Type B pancreatic cell (in vitro differentiated cells): ENCODE data around the gene KNDC1. TPM values are rescaled to one million over a fixed set of nuclear protein-coding genes. Genes with fewer than 3 reads are reported as not detected.
"Not testable (repeated sequence)": the region's sequence is repeated elsewhere in the genome, so short reads cannot be mapped to it uniquely, and the experiment has no call there.

Source experiments
- DNase-seq: peaks from one replicate; pipeline ENCODE4 v3.0.0; 2021; ENCODE audit warnings: mixed read lengths; ENCODE audit not compliant: unreplicated experiment; ENCODE audit errors: extremely low spot score
- H3K27ac Mint-ChIP-seq: 2 replicates; pipeline ENCODE4 v1.8.0; 2021; ENCODE audit warnings: mild to moderate bottlenecking, mixed read lengths
- H3K27me3 Mint-ChIP-seq: 2 replicates; pipeline ENCODE4 v1.8.0; 2021; ENCODE audit warnings: mixed read lengths
- H3K36me3 Mint-ChIP-seq: 2 replicates; pipeline ENCODE4 v1.8.0; 2021; ENCODE audit warnings: mixed read lengths
- H3K4me1 Mint-ChIP-seq: one replicate; pipeline ENCODE4 v1.8.0; 2021; ENCODE audit warnings: mixed read lengths; ENCODE audit not compliant: unreplicated experiment
- H3K4me3 Mint-ChIP-seq: 2 replicates; pipeline ENCODE4 v1.8.0; 2021; ENCODE audit warnings: mild to moderate bottlenecking, mixed read lengths
- H3K9me3 Mint-ChIP-seq: 2 replicates; pipeline ENCODE4 v1.8.0; 2021; ENCODE audit warnings: mixed read lengths
- CTCF ChIP-seq: fragments of 200-600 bp; sonication (generic); conservative IDR thresholded peaks from 2 replicates; pipeline ENCODE4 v1.5.0; 2021; ENCODE audit warnings: antibody characterized with exemption, mild to moderate bottlenecking
- total RNA-seq: library from RNA; stranded (reverse); gene quantifications from 2 replicates; pipeline ENCODE4 v1.2.1, GENCODE V29; 2021; ENCODE audit warnings: low replicate concordance

KNDC1 gene
- total RNA-seq, 1 donor from 2014 or later, result 6.4 TPM

DNA sequence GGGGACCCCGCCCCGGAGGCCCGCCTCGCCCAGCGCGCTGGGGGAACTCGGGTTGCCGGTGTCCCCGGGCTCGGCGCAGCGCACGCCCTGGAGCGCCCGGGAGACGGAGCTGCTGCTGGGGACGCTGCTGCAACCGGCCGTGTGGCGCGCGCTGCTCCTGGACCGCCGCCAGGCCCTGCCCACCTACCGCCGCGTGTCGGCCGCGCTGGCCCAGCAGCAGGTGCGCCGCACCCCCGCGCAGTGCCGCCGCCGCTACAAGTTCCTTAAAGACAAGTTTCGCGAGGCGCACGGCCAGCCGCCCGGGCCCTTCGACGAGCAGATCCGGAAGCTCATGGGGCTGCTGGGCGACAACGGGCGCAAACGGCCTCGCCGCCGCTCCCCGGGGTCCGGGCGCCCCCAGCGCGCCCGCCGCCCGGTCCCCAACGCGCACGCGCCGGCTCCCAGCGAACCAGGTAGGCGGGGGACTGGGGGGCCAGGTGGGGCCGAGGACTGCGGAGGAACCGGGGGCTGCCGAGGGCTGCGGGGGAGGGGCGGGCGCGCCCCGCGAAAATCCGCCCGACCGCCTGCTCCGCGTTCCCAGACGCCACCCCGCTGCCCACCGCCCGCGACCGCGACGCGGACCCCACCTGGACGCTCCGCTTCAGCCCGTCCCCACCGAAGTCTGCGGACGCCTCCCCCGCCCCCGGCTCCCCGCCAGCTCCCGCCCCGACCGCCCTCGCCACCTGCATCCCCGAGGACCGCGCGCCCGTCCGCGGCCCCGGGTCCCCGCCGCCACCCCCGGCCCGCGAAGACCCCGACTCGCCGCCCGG is 70.6 kb downstream of the KNDC1 start:
- TF ChIP-seq CTCF, result no peak
- Mint-ChIP-seq H3K27me3 (peaks cover 76% of the 10 kb centered on the region), H3K4me3 (no peak overlapping the region), H3K4me1 (no peaks in the 10 kb centered on the region), H3K36me3 (no peaks in the 10 kb centered on the region), H3K9me3 (no peaks in the 10 kb centered on the region), H3K27ac (no peak overlapping the region)
- no peak for DNase-seq

GRCh38 chr10:133231244-133231945 is 71.4 kb downstream of the KNDC1 start:
- no peak for DNase-seq
- H3K27me3 Mint-ChIP-seq, result peaks cover 75% of the 10 kb centered on the region
- TF ChIP-seq CTCF, result no peak
- H3K9me3 Mint-ChIP-seq, result no peaks in the 10 kb centered on the region
- no peak overlapping the region for H3K27ac Mint-ChIP-seq
- H3K36me3 Mint-ChIP-seq, result no peaks in the 10 kb centered on the region
- H3K4me3 Mint-ChIP-seq, result peak overlapping the region; percentile 31
- H3K4me1 Mint-ChIP-seq, result no peaks in the 10 kb centered on the region

DNA sequence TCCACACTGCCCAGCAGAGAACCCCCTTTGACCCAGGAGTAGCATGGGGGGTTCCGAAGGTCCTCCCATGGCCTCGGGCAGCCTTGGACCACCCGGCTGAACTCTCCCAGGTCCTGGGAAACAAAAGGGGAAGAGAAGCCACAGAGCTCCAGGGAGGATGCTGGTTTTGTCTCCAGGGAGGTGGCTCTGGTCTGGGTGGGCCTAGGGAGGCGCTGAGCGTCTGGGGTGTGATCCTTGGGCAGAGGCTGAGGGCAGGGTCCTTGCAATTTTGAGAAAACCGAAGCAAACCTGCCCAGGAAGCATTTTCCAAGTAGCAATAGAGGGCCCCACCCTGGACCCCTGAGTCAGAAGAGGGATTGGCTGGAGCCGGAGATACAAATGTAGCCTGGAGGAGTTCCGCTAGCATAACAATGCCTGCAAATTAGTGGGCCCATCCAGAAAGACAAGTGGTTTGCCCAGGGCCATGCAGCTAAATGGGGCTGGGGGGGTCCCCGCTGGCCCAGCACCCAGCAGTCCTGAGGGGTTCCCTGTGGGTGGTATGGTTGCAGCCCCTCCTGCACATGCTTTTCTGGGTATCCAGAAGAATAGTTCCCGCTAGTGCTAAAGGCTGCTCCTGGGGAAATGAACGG is 72.0 kb downstream of the KNDC1 start:
- Mint-ChIP-seq H3K27me3 (peaks cover 68% of the 10 kb centered on the region), H3K4me3 (peak overlapping the region; percentile 62), H3K36me3 (no peaks in the 10 kb centered on the region), H3K4me1 (no peaks in the 10 kb centered on the region), H3K27ac (no peak overlapping the region), H3K9me3 (no peaks in the 10 kb centered on the region)
- no peak for TF ChIP-seq CTCF
- no peak for DNase-seq

DNA sequence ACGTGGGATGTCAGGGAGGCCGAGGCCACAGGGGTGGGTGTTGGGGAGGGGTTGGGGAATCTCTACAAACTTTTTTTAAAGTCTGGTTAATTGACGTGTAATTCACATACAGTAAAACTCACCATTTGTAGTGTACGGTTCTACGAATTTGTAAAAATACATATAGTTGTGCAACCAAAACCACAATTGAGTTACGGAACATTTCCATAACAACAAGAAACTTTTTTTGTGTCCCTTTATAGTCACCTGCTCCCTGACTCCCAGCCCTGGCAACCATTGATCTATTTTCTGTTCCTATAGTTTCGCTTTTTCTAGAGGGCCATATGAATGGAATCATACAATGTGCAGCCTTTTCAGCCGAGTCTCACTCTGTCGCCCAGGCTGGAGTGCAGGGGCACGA is 74.8 kb downstream of the KNDC1 start:
- not testable (repeated sequence) for H3K4me3 Mint-ChIP-seq, H3K4me1 Mint-ChIP-seq, H3K27ac Mint-ChIP-seq, H3K36me3 Mint-ChIP-seq, H3K9me3 Mint-ChIP-seq, DNase-seq
- H3K27me3 Mint-ChIP-seq, result peaks cover 62% of the 10 kb centered on the region

GRCh38 chr10:133235265-133235855 is 75.3 kb downstream of the KNDC1 start:
- DNase-seq, result no peak
- Mint-ChIP-seq H3K4me3 (no peak overlapping the region), H3K36me3 (no peaks in the 10 kb centered on the region), H3K27me3 (peaks cover 66% of the 10 kb centered on the region), H3K4me1 (no peaks in the 10 kb centered on the region), H3K9me3 (no peaks in the 10 kb centered on the region), H3K27ac (no peak overlapping the region)
- no peak for TF ChIP-seq CTCF
